Mesenchymal stem cell (in vitro differentiated cells and primary cell): ENCODE results near the gene MSI2.

Experiments used
- DNase-seq: peaks from one replicate; pipeline ENCODE4 v3.0.0-alpha.2; 2013
- H2AFZ ChIP-seq: one replicate; pipeline ENCODE4 v1.6.1; 2013; ENCODE audit warnings: low read depth, mild to moderate bottlenecking, control low read depth, inconsistent platforms, low read length, moderate library complexity
- H2AK5ac ChIP-seq: 2 replicates; pipeline ENCODE4 v1.6.1; 2013; ENCODE audit warnings: low read length, moderate library complexity, mild to moderate bottlenecking, inconsistent platforms; ENCODE audit not compliant: severe bottlenecking
- H2BK120ac ChIP-seq: one replicate; pipeline ENCODE4 v1.6.1; 2013; ENCODE audit warnings: low read depth, mild to moderate bottlenecking, inconsistent platforms, low read length, moderate library complexity
- H2BK12ac ChIP-seq, 2 experiments: one replicate each; pipeline ENCODE4 v1.6.1; 2013; ENCODE audit warnings: inconsistent platforms in 2 of 2, low read length in 2 of 2, mild to moderate bottlenecking in 2 of 2, moderate library complexity in 2 of 2, control low read depth in 1 of 2
- H2BK15ac ChIP-seq: one replicate; pipeline ENCODE4 v1.6.1; 2013; ENCODE audit warnings: mild to moderate bottlenecking, low read depth, inconsistent platforms; ENCODE audit not compliant: poor library complexity, severe bottlenecking
- H2BK5ac ChIP-seq: 2 replicates; pipeline ENCODE4 v1.6.1; 2013; ENCODE audit warnings: low read depth, mild to moderate bottlenecking, low read length, control low read depth, inconsistent platforms; ENCODE audit not compliant: poor library complexity, severe bottlenecking
- H3K14ac ChIP-seq, 2 experiments: one replicate each; pipeline ENCODE4 v1.6.1; 2013; ENCODE audit warnings: inconsistent platforms in 2 of 2, low read length in 2 of 2, control low read depth in 1 of 2, mild to moderate bottlenecking in 1 of 2, moderate library complexity in 1 of 2
- H3K18ac ChIP-seq, 2 experiments: one replicate each; pipeline ENCODE4 v1.6.1; 2013; ENCODE audit warnings: inconsistent platforms in 2 of 2, low read length in 2 of 2, control low read depth in 1 of 2, low read depth in 1 of 2, mild to moderate bottlenecking in 1 of 2
- H3K23ac ChIP-seq, 2 experiments: one replicate each; pipeline ENCODE4 v1.6.1; 2013; ENCODE audit warnings: inconsistent platforms in 2 of 2, low read length in 2 of 2, mild to moderate bottlenecking in 2 of 2, moderate library complexity in 2 of 2, control low read depth in 1 of 2
- H3K27ac ChIP-seq: 2 replicates; pipeline ENCODE4 v1.5.1; 2013; ENCODE audit warnings: mild to moderate bottlenecking, moderate library complexity, low read length, control low read depth, inconsistent platforms; ENCODE audit not compliant: poor library complexity, severe bottlenecking
- H3K27me3 ChIP-seq, 2 experiments: 2 replicates each; pipeline versions ENCODE4 v1.6.1 to v1.7.0; 2013; ENCODE audit warnings: low read length in 2 of 2, mild to moderate bottlenecking in 2 of 2, moderate library complexity in 2 of 2, control low read depth in 1 of 2, inconsistent platforms in 1 of 2; ENCODE audit not compliant: control insufficient read depth in 1 of 2, insufficient read depth in 1 of 2
- H3K36me3 ChIP-seq, 2 experiments: 2 replicates each; pipeline versions ENCODE4 v1.6.1 to v1.7.0; 2013; ENCODE audit warnings: low read length in 2 of 2, control low read depth in 1 of 2, inconsistent platforms in 1 of 2, low read depth in 1 of 2, mild to moderate bottlenecking in 1 of 2; ENCODE audit not compliant: insufficient read depth in 2 of 2, control insufficient read depth in 1 of 2
- H3K4ac ChIP-seq, 2 experiments: one replicate each; pipeline ENCODE4 v1.6.1; 2013; ENCODE audit warnings: inconsistent platforms in 2 of 2, low read length in 2 of 2, mild to moderate bottlenecking in 2 of 2, moderate library complexity in 2 of 2, control low read depth in 1 of 2, low read depth in 1 of 2
- H3K4me1 ChIP-seq: 2 replicates; pipeline ENCODE4 v1.6.1; 2013; ENCODE audit warnings: low read depth, low read length, control low read depth; ENCODE audit not compliant: control insufficient read depth, insufficient read depth
- H3K4me2 ChIP-seq: 2 replicates; pipeline ENCODE4 v1.6.1; 2013; ENCODE audit warnings: low read length, mild to moderate bottlenecking, inconsistent platforms; ENCODE audit not compliant: poor library complexity, severe bottlenecking
- H3K4me3 ChIP-seq, 2 experiments: 2 replicates each; pipeline versions ENCODE4 v1.5.1 to v1.7.0; 2013; ENCODE audit warnings: low read length in 2 of 2, mild to moderate bottlenecking in 2 of 2, control low read depth in 1 of 2, low read depth in 1 of 2; ENCODE audit not compliant: insufficient read depth in 1 of 2
- H3K79me1 ChIP-seq: replicated peaks from 2 replicates; pipeline ENCODE4 v1.6.1; 2013; ENCODE audit warnings: mild to moderate bottlenecking, control low read depth, low read length, inconsistent platforms; ENCODE audit not compliant: poor library complexity, severe bottlenecking
- H3K9ac ChIP-seq: 2 replicates; pipeline ENCODE4 v1.7.0; 2013; ENCODE audit warnings: mild to moderate bottlenecking, low read length, moderate library complexity
- H3K9me3 ChIP-seq: 2 replicates; pipeline ENCODE4 v1.7.0; 2013; ENCODE audit warnings: mild to moderate bottlenecking, low read length; ENCODE audit not compliant: control insufficient read depth
- H4K8ac ChIP-seq: one replicate; pipeline ENCODE4 v1.6.1; 2013; ENCODE audit warnings: inconsistent platforms, mild to moderate bottlenecking, low read length, moderate library complexity
- H4K91ac ChIP-seq: one replicate; pipeline ENCODE4 v1.6.1; 2013; ENCODE audit warnings: mild to moderate bottlenecking, low read length, inconsistent platforms
- WGBS: methylation state at CpG from one replicate; pipeline ENCODE4 v1.1.7; 2013; ENCODE audit warnings: mixed read lengths; 5-methylcytosine and 5-hydroxymethylcytosine counted together

Gene MSI2

GRCh38 chr17:57538736-57539456 is 282.6 kb downstream of the MSI2 start:
- H3K9me3 ChIP-seq = no peaks in the 10 kb centered on the region
- H3K4ac ChIP-seq = no peak overlapping the region
- H3K79me1 ChIP-seq = peaks cover 19% of the 10 kb centered on the region
- H2BK15ac ChIP-seq = no peak overlapping the region
- no peak overlapping the region for H2AFZ ChIP-seq
- H3K4me1 ChIP-seq = peaks cover 19% of the 10 kb centered on the region
- no peak overlapping the region for H4K8ac ChIP-seq
- DNase-seq = no peak
- no peak overlapping the region for H3K27ac ChIP-seq
- no peak overlapping the region for H3K23ac ChIP-seq
- H3K14ac ChIP-seq = no peak overlapping the region
- no peak overlapping the region for H2BK12ac ChIP-seq
- no peak overlapping the region for H3K18ac ChIP-seq
- WGBS = 84% methylated on average over 7 of the region's 11 CpGs
- H3K4me2 ChIP-seq = no peak overlapping the region
- H3K36me3 ChIP-seq = no peaks in the 10 kb centered on the region
- H3K27me3 ChIP-seq = peaks cover 0 to 23% of the 10 kb centered on the region in 2 experiments
- no peak overlapping the region for H2BK120ac ChIP-seq
- no peak overlapping the region for H3K4me3 ChIP-seq
- no peak overlapping the region for H2BK5ac ChIP-seq
- H3K9ac ChIP-seq = no peak overlapping the region
- H4K91ac ChIP-seq = no peak overlapping the region
- H2AK5ac ChIP-seq = no peak overlapping the region

DNA sequence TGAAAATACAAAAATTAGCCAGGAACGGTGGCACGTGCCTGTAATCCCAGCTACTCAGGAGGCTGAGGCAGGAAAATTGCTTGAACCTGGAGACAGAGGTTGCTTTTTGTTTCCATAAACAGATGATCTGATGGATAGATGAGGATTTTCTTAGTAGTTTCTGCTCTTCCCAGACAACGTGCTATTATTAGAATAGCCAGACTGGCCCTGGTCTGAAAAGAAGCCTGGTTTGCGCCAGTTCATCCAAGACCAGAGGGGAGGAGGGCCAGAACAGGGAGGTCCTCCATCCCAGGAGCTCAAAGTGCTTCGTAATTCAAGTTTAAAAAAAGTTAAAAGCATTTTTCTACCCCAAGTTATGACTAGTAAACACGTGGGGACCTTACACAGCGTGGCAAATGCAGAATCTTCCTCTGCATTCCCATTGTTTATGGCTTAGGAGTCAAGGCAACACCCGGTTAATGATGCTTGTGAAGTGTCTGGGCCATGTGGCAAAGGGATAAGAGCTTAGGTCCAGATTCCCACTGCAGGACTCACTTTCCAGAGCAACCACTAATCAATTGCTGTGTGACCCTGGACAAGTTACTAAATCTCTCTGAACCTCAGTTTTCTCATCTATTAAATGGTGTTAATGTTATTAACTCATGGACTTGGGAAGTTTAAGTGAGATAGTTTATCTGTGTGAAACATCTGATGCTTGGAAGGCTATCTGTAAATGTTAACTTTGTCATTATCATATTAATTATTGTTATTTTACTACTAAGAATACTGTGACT is 283.4 kb downstream of the MSI2 start:
- Histone ChIP-seq H3K4me3 (no peak overlapping the region), H3K4me2 (no peak overlapping the region), H3K4ac (no peak overlapping the region), H3K9me3 (no peaks in the 10 kb centered on the region), H3K4me1 (peaks cover 19% of the 10 kb centered on the region), H3K18ac (no peak overlapping the region), H3K27me3 (peaks cover 0 to 23% of the 10 kb centered on the region in 2 experiments), H2AFZ (no peak overlapping the region), H4K91ac (no peak overlapping the region), H3K36me3 (no peaks in the 10 kb centered on the region), H2AK5ac (no peak overlapping the region), H3K79me1 (peaks cover 21% of the 10 kb centered on the region), H2BK12ac (no peak overlapping the region), H3K27ac (no peak overlapping the region), H3K14ac (no peak overlapping the region), H3K23ac (no peak overlapping the region), H2BK120ac (no peak overlapping the region), H3K9ac (no peak overlapping the region), H2BK15ac (no peak overlapping the region), H4K8ac (no peak overlapping the region), H2BK5ac (no peak overlapping the region)
- WGBS = 17% methylated on average over 6 of the region's 8 CpGs
- DNase-seq = peak; percentile 97

DNA sequence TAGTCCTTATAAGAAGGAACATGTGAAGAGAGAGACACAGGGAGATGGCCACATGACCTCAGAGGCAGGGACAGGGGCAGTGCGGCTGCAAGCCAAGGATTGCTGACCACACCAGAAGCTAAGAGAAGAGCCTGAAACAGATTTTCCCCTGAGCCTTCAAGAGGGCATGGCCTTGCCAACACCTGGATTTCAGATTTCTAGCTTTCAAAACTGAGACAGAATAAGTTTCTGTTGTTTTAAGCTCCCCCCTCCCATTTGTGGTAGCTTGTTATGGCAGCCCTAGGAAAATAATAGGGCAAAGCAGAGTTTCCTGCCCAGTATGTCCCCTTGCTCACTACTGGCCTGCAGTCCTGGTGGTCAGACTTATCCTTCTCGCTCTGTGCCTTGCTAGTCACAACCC is 284.3 kb downstream of the MSI2 start:
- Histone ChIP-seq H2BK120ac (no peak overlapping the region), H4K91ac (no peak overlapping the region), H3K4me2 (no peak overlapping the region), H3K4me1 (peaks cover 13% of the 10 kb centered on the region), H2BK5ac (no peak overlapping the region), H3K79me1 (peaks cover 15% of the 10 kb centered on the region), H3K4me3 (no peak overlapping the region), H3K36me3 (no peaks in the 10 kb centered on the region), H3K23ac (peak overlapping the region in 1 of 2 experiments; percentile 34), H4K8ac (peak overlapping the region; percentile 38), H3K14ac (no peak overlapping the region), H3K27me3 (peaks cover 0 to 28% of the 10 kb centered on the region in 2 experiments), H3K9ac (no peak overlapping the region), H3K18ac (peak overlapping the region in 1 of 2 experiments; percentile 61), H2AFZ (no peak overlapping the region), H2AK5ac (no peak overlapping the region), H3K9me3 (no peaks in the 10 kb centered on the region), H2BK12ac (peak overlapping the region in 1 of 2 experiments; percentile 37), H2BK15ac (no peak overlapping the region), H3K27ac (no peak overlapping the region), H3K4ac (peak overlapping the region in 1 of 2 experiments; percentile 32)
- DNase-seq = peak; percentile 43
- 100% methylated on average over 2 of the region's 2 CpGs for WGBS

- Histone ChIP-seq H3K27ac (no peak overlapping the region), H3K36me3 (no peaks in the 10 kb centered on the region), H3K4me3 (no peak overlapping the region), H3K18ac (peak overlapping the region in 1 of 2 experiments; percentile 5), H2BK15ac (no peak overlapping the region), H3K9ac (no peak overlapping the region), H3K4me2 (no peak overlapping the region), H3K4me1 (peaks cover 12% of the 10 kb centered on the region), H2BK12ac (peak overlapping the region in 1 of 2 experiments; percentile 37), H3K27me3 (peaks cover 0 to 28% of the 10 kb centered on the region in 2 experiments), H2BK5ac (no peak overlapping the region), H3K79me1 (peaks cover 14% of the 10 kb centered on the region), H3K23ac (no peak overlapping the region), H3K14ac (no peak overlapping the region), H2AFZ (no peak overlapping the region), H4K91ac (no peak overlapping the region), H3K4ac (no peak overlapping the region), H2AK5ac (no peak overlapping the region), H4K8ac (no peak overlapping the region), H3K9me3 (no peaks in the 10 kb centered on the region), H2BK120ac (no peak overlapping the region)
- 64% methylated on average over 3 of the region's 4 CpGs for WGBS
- no peak for DNase-seq
Observed at GRCh38 chr17:57541049-57541448, 284.7 kb downstream of the MSI2 start.
